ENCODE data around the gene MXRA8.

Gene MXRA8

DNA sequence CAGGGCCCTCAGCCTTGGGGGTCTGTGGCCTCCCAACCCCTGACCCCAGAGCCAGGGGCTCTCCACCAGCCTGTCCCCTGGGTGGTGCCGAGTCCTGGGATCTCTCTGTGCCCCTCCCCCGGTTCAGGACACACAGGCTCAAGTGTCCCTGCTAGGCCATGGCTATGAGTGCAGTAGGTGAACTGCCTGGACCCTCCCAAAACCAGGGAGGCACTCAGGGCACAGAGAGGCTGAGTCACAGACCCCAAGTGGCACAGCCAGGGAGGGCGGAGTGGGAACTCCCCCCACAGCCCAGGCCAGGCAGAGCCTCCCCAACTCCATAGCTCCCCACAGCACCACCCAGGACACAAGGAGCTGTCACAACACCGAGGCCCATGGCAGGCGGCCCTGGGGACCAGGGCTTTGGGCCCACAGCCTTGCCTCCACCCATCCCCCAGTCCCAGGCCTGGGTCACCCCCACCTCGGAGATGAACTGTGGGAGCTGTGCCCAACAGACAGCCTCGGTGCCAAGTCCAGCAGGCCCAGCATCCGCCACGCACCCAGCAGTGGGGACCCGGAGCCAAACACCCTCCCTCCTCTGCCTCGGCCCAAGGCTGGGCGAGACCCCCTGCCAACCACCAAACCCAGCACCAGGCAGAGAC, 12.4 kb downstream of the MXRA8 start:
- H3K9ac ChIP-seq: no peak overlapping the region
- H3K4me2 ChIP-seq: no peak overlapping the region
- H3K4me3 ChIP-seq (IDR thresholded peaks at IDR 0.05; ENCODE audit: insufficient read depth, low read depth, low read length): no peak overlapping the region

GRCh38 chr1:1345384-1345783, 13.0 kb downstream of the MXRA8 start:
- H3K36me3 ChIP-seq (ENCODE audit: insufficient read depth): no peaks in the 10 kb centered on the region
- peaks cover 12% of the 10 kb centered on the region for H3K4me1 ChIP-seq (ENCODE audit: low read depth, poor library complexity, severe bottlenecking)
- no peak overlapping the region for H3K4me3 ChIP-seq (IDR thresholded peaks at IDR 0.05; ENCODE audit: insufficient read depth, low read depth, low read length)
- H3K27ac ChIP-seq: no peak overlapping the region
- TF ChIP-seq, protein P1, sequence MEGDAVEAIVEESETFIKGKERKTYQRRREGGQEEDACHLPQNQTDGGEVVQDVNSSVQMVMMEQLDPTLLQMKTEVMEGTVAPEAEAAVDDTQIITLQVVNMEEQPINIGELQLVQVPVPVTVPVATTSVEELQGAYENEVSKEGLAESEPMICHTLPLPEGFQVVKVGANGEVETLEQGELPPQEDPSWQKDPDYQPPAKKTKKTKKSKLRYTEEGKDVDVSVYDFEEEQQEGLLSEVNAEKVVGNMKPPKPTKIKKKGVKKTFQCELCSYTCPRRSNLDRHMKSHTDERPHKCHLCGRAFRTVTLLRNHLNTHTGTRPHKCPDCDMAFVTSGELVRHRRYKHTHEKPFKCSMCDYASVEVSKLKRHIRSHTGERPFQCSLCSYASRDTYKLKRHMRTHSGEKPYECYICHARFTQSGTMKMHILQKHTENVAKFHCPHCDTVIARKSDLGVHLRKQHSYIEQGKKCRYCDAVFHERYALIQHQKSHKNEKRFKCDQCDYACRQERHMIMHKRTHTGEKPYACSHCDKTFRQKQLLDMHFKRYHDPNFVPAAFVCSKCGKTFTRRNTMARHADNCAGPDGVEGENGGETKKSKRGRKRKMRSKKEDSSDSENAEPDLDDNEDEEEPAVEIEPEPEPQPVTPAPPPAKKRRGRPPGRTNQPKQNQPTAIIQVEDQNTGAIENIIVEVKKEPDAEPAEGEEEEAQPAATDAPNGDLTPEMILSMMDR (conservative IDR thresholded peaks at IDR 0.05; ENCODE audit: low read depth, low read length): no peak
- no peaks in the 10 kb centered on the region; the same call in 1 of the 2 replicates for H3K79me2 ChIP-seq (ENCODE audit: insufficient read depth, low read depth)
- no peak overlapping the region for H2AFZ ChIP-seq (ENCODE audit: low read depth)
- no peaks in the 10 kb centered on the region for H3K27me3 ChIP-seq (ENCODE audit: insufficient read depth, low read depth)
- no peak overlapping the region for H3K9ac ChIP-seq
- no peak overlapping the region for H3K4me2 ChIP-seq
- H4K20me1 ChIP-seq (ENCODE audit: insufficient read depth): no peaks in the 10 kb centered on the region

More for the DNA sequence above, 12.4 kb downstream of the MXRA8 start:
- Histone ChIP-seq H4K20me1 (ENCODE audit: insufficient read depth) (no peaks in the 10 kb centered on the region), H2AFZ (ENCODE audit: low read depth) (no peak overlapping the region), H3K27ac (no peak overlapping the region), H3K27me3 (ENCODE audit: insufficient read depth, low read depth) (no peaks in the 10 kb centered on the region), H3K4me1 (ENCODE audit: low read depth, poor library complexity, severe bottlenecking) (peaks cover 12% of the 10 kb centered on the region), H3K36me3 (ENCODE audit: insufficient read depth) (no peaks in the 10 kb centered on the region), H3K79me2 (ENCODE audit: insufficient read depth, low read depth) (no peaks in the 10 kb centered on the region; the same call in 1 of the 2 replicates)
- TF ChIP-seq, protein P1 (conservative IDR thresholded peaks at IDR 0.05; ENCODE audit: low read depth, low read length): no peak

DNA sequence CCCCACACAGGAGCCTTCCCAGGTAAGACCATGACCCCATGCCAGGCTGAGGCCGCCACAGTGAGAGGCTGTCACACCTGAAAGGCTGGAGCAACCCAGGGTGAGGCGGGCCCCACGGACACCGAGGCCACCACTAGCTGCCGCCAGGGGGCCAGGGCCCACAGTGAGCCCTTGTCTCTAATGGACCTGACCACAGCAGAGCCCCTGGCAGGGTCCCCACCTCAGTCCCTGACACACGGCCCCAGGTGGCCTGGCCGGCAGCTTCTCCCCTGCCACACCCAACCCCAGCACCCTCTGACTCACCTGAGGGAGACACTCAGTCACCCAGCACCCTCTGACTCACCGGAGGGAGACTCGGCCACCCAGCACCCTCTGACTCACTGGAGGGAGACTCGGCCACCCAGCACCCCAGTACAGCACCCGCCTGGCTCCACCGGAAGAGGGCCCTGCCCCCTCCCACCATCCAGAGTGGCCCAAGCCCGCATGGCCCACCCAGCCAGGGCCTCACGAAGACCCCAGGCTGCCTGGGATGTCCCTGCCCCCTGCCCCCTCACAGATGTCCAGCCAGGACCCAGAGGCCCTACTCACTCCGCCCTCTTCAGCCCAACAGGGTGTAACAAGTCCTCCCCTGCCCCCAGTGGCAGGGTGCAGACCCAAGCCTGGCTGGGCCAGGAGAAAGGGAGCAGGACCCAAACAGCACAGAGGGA, 13.5 kb downstream of the MXRA8 start:
- H4K20me1 ChIP-seq (ENCODE audit: insufficient read depth): no peaks in the 10 kb centered on the region
- no peak overlapping the region for H3K9ac ChIP-seq
- TF ChIP-seq, protein P1 (conservative IDR thresholded peaks at IDR 0.05; ENCODE audit: low read depth, low read length): peak; percentile 63
- peaks cover 12% of the 10 kb centered on the region for H3K4me1 ChIP-seq (ENCODE audit: low read depth, poor library complexity, severe bottlenecking)
- no peaks in the 10 kb centered on the region for H3K27me3 ChIP-seq (ENCODE audit: insufficient read depth, low read depth)
- no peak overlapping the region for H3K4me3 ChIP-seq (IDR thresholded peaks at IDR 0.05; ENCODE audit: insufficient read depth, low read depth, low read length)
- no peaks in the 10 kb centered on the region; the same call in 1 of the 2 replicates for H3K79me2 ChIP-seq (ENCODE audit: insufficient read depth, low read depth)
- H3K36me3 ChIP-seq (ENCODE audit: insufficient read depth): no peaks in the 10 kb centered on the region
- H2AFZ ChIP-seq (ENCODE audit: low read depth): no peak overlapping the region
- H3K27ac ChIP-seq: no peak overlapping the region
- no peak overlapping the region for H3K4me2 ChIP-seq

GRCh38 chr1:1343811-1344421, 14.4 kb downstream of the MXRA8 start:
- no peak overlapping the region for H3K27ac ChIP-seq
- TF ChIP-seq, protein P1 (conservative IDR thresholded peaks at IDR 0.05; ENCODE audit: low read depth, low read length): no peak
- no peaks in the 10 kb centered on the region for H3K36me3 ChIP-seq (ENCODE audit: insufficient read depth)
- no peaks in the 10 kb centered on the region; the same call in 1 of the 2 replicates for H3K79me2 ChIP-seq (ENCODE audit: insufficient read depth, low read depth)
- H3K9ac ChIP-seq: no peak overlapping the region
- no peak overlapping the region for H2AFZ ChIP-seq (ENCODE audit: low read depth)
- H3K4me3 ChIP-seq (IDR thresholded peaks at IDR 0.05; ENCODE audit: insufficient read depth, low read depth, low read length): no peak overlapping the region
- H3K27me3 ChIP-seq (ENCODE audit: insufficient read depth, low read depth): no peaks in the 10 kb centered on the region
- no peaks in the 10 kb centered on the region for H4K20me1 ChIP-seq (ENCODE audit: insufficient read depth)
- peaks cover 12% of the 10 kb centered on the region for H3K4me1 ChIP-seq (ENCODE audit: low read depth, poor library complexity, severe bottlenecking)
- no peak overlapping the region for H3K4me2 ChIP-seq

All from KMS-11 (cell line).